Measurements from ENCODE around the gene RPTOR.
"Not testable (repeated sequence)": the region's sequence is repeated elsewhere in the genome, so short reads cannot be mapped to it uniquely, and the experiment has no call there.

The RPTOR gene

DNA sequence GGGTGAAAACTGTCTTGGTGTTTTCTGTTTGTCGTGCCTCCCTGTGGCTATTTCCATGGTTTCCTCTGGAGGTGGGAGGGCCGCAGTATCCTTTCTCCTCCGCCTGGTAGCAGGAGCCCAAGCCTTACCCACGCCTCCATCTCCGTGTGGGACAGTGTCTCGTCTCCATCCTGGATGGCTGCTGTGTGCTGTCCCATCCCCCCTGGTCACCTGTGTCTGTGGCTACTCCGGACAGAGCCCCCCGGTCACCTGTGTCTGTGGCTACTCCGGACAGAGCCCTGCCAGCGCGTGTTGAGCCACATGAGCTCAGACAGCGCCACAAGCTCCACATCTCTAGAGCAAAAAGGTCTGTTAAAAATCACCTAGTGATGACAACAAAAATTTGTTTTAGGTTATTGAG is 248.8 kb downstream of the RPTOR start:
- Histone ChIP-seq H3K36me3 (ENCODE audit: control insufficient read depth, insufficient read depth, low read length) (peaks cover 4% of the 10 kb centered on the region), H3K4me3 (ENCODE audit: insufficient read depth, low read depth, low read length, poor library complexity, severe bottlenecking) (no peak overlapping the region), H3K9me3 (ENCODE audit: control insufficient read depth, low read length) (no peaks in the 10 kb centered on the region), H3K4me1 (ENCODE audit: control insufficient read depth, insufficient read depth, low read length, poor library complexity, severe bottlenecking) (peaks cover 44% of the 10 kb centered on the region), H3K27me3 (replicated peaks; ENCODE audit: control insufficient read depth, insufficient read depth, low read length, poor library complexity, severe bottlenecking) (no peaks in the 10 kb centered on the region), H3K27ac (ENCODE audit: insufficient read depth, low read length, poor library complexity, severe bottlenecking) (no peak overlapping the region)
- no peak for DNase-seq

- H3K9me3 ChIP-seq (ENCODE audit: control insufficient read depth, low read length): no peaks in the 10 kb centered on the region
- peaks cover 39% of the 10 kb centered on the region for H3K4me1 ChIP-seq (ENCODE audit: control insufficient read depth, insufficient read depth, low read length, poor library complexity, severe bottlenecking)
- no peak overlapping the region for H3K27ac ChIP-seq (ENCODE audit: insufficient read depth, low read length, poor library complexity, severe bottlenecking)
- no peaks in the 10 kb centered on the region for H3K27me3 ChIP-seq (replicated peaks; ENCODE audit: control insufficient read depth, insufficient read depth, low read length, poor library complexity, severe bottlenecking)
- H3K4me3 ChIP-seq (ENCODE audit: insufficient read depth, low read depth, low read length, poor library complexity, severe bottlenecking): no peak overlapping the region
- DNase-seq: no peak
- peaks cover 4% of the 10 kb centered on the region for H3K36me3 ChIP-seq (ENCODE audit: control insufficient read depth, insufficient read depth, low read length)
These were observed 249.2 kb downstream of the RPTOR start for GRCh38 chr17:80793851-80794267.

DNA sequence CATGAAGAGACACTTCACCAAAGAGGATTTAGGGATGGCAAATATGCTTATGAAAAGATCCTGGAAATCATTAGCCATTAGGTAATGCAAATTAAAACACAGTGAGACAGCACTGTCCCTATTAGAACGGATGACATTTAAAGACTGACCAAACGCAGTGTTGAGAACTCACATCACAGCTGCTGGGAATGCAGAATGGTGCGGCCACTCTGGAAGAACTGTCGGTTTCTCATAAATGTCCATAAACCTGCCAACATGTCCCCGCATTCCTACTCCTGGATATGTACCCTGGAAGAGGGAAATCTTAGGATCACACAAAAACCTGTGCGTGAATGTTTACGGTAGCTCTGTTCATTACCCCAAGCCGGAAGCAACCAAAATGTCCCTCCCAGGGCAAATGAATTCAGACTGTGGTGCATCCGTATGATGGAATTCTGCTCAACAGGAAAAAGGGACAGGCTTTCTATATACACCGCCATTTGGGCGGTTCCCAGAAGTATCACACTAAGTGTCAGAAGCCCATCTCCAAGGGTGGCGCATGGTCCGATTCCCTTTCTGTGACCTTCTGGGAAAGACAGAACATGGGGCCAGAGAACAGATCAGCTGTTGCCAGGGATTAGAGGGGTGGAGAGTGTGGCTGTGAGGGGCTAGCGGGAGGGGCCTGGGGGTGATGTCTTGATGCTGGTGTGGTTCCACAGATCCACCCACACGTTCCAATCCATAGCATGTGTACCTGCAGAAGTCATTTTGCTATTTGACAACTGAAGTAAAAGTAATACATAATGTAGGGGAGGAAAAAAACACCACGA is 249.8 kb downstream of the RPTOR start:
- no peaks in the 10 kb centered on the region for H3K9me3 ChIP-seq (ENCODE audit: control insufficient read depth, low read length)
- no peak overlapping the region for H3K4me3 ChIP-seq (ENCODE audit: insufficient read depth, low read depth, low read length, poor library complexity, severe bottlenecking)
- peaks cover 4% of the 10 kb centered on the region for H3K36me3 ChIP-seq (ENCODE audit: control insufficient read depth, insufficient read depth, low read length)
- H3K27ac ChIP-seq (ENCODE audit: insufficient read depth, low read length, poor library complexity, severe bottlenecking): no peak overlapping the region
- no peaks in the 10 kb centered on the region for H3K27me3 ChIP-seq (replicated peaks; ENCODE audit: control insufficient read depth, insufficient read depth, low read length, poor library complexity, severe bottlenecking)
- H3K4me1 ChIP-seq (ENCODE audit: control insufficient read depth, insufficient read depth, low read length, poor library complexity, severe bottlenecking): peaks cover 33% of the 10 kb centered on the region
- DNase-seq: no peak

GRCh38 chr17:80795090-80795580 is 250.5 kb downstream of the RPTOR start:
- Histone ChIP-seq H3K4me3 (ENCODE audit: insufficient read depth, low read depth, low read length, poor library complexity, severe bottlenecking) (no peak overlapping the region), H3K4me1 (ENCODE audit: control insufficient read depth, insufficient read depth, low read length, poor library complexity, severe bottlenecking) (peaks cover 27% of the 10 kb centered on the region), H3K27ac (ENCODE audit: insufficient read depth, low read length, poor library complexity, severe bottlenecking) (no peak overlapping the region), H3K27me3 (replicated peaks; ENCODE audit: control insufficient read depth, insufficient read depth, low read length, poor library complexity, severe bottlenecking) (no peaks in the 10 kb centered on the region), H3K9me3 (ENCODE audit: control insufficient read depth, low read length) (no peaks in the 10 kb centered on the region), H3K36me3 (ENCODE audit: control insufficient read depth, insufficient read depth, low read length) (peaks cover 4% of the 10 kb centered on the region)
- DNase-seq: no peak

DNA sequence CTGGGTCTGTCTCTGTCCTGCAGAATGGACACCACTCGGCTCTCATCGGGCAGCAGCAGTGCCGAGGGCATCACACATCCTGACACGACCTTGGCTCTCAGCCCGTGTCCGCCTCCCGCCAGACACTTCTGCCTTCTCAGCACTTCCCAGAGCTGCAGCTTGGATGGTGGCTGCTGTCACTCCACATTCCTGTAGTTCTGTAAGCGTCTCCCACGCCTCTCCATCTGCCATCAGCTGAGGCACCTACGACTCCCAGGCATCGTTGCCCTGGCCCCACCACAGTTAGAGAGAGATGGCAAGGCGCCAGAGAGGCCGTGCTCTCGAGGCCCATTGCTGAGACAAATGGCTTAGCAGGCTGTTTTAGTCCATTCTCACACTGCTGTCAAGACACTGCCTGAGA is 251.1 kb downstream of the RPTOR start:
- no peak overlapping the region for H3K4me3 ChIP-seq (ENCODE audit: insufficient read depth, low read depth, low read length, poor library complexity, severe bottlenecking)
- H3K9me3 ChIP-seq (ENCODE audit: control insufficient read depth, low read length): no peaks in the 10 kb centered on the region
- H3K27ac ChIP-seq (ENCODE audit: insufficient read depth, low read length, poor library complexity, severe bottlenecking): no peak overlapping the region
- H3K36me3 ChIP-seq (ENCODE audit: control insufficient read depth, insufficient read depth, low read length): peaks cover 4% of the 10 kb centered on the region
- peaks cover 20% of the 10 kb centered on the region for H3K4me1 ChIP-seq (ENCODE audit: control insufficient read depth, insufficient read depth, low read length, poor library complexity, severe bottlenecking)
- DNase-seq: no peak
- H3K27me3 ChIP-seq (replicated peaks; ENCODE audit: control insufficient read depth, insufficient read depth, low read length, poor library complexity, severe bottlenecking): no peaks in the 10 kb centered on the region

- H3K36me3 ChIP-seq (ENCODE audit: control insufficient read depth, insufficient read depth, low read length): peaks cover 4% of the 10 kb centered on the region
- peaks cover 13% of the 10 kb centered on the region for H3K4me1 ChIP-seq (ENCODE audit: control insufficient read depth, insufficient read depth, low read length, poor library complexity, severe bottlenecking)
- no peaks in the 10 kb centered on the region for H3K9me3 ChIP-seq (ENCODE audit: control insufficient read depth, low read length)
- H3K4me3 ChIP-seq (ENCODE audit: insufficient read depth, low read depth, low read length, poor library complexity, severe bottlenecking): no peak overlapping the region
- no peak overlapping the region for H3K27ac ChIP-seq (ENCODE audit: insufficient read depth, low read length, poor library complexity, severe bottlenecking)
- no peaks in the 10 kb centered on the region for H3K27me3 ChIP-seq (replicated peaks; ENCODE audit: control insufficient read depth, insufficient read depth, low read length, poor library complexity, severe bottlenecking)
- DNase-seq: no peak
These were observed 251.8 kb downstream of the RPTOR start for GRCh38 chr17:80796430-80796861.

DNA sequence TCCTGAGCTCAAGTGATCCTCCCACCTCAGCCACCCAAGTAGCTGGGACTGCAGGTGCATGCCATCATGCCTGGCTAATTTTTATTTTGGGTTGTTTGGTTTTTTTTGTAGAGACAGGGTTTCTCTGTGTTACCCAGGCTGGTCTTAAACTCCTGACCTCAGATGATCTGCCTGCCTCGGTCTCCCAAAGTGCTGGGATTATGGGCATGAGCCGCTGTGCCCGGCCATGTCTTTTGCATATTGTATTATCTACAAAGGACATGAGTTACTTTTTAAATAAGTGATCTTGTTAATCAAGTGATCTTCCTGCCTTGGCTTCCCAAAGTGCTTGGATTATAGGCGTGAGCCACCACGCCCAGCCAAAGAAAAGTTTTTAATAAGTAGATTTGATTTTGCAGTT is 252.6 kb downstream of the RPTOR start:
- H3K36me3 ChIP-seq (ENCODE audit: control insufficient read depth, insufficient read depth, low read length); H3K4me3 ChIP-seq (ENCODE audit: insufficient read depth, low read depth, low read length, poor library complexity, severe bottlenecking); H3K27me3 ChIP-seq (replicated peaks; ENCODE audit: control insufficient read depth, insufficient read depth, low read length, poor library complexity, severe bottlenecking); H3K4me1 ChIP-seq (ENCODE audit: control insufficient read depth, insufficient read depth, low read length, poor library complexity, severe bottlenecking); H3K27ac ChIP-seq (ENCODE audit: insufficient read depth, low read length, poor library complexity, severe bottlenecking); H3K9me3 ChIP-seq (ENCODE audit: control insufficient read depth, low read length); DNase-seq: not testable (repeated sequence)

- H3K4me3 ChIP-seq (ENCODE audit: insufficient read depth, low read depth, low read length, poor library complexity, severe bottlenecking): no peak overlapping the region
These were observed 253.3 kb downstream of the RPTOR start for GRCh38 chr17:80797741-80798594.

GRCh38 chr17:80798595-80799537 is 254.2 kb downstream of the RPTOR start:
- no peaks in the 10 kb centered on the region for H3K4me1 ChIP-seq (ENCODE audit: control insufficient read depth, insufficient read depth, low read length, poor library complexity, severe bottlenecking)
- DNase-seq: no peak
- H3K9me3 ChIP-seq (ENCODE audit: control insufficient read depth, low read length): no peaks in the 10 kb centered on the region

More at GRCh38 chr17:80797741-80798594, 253.3 kb downstream of the RPTOR start:
- Histone ChIP-seq H3K27me3 (replicated peaks; ENCODE audit: control insufficient read depth, insufficient read depth, low read length, poor library complexity, severe bottlenecking) (no peaks in the 10 kb centered on the region), H3K27ac (ENCODE audit: insufficient read depth, low read length, poor library complexity, severe bottlenecking) (no peak overlapping the region), H3K36me3 (ENCODE audit: control insufficient read depth, insufficient read depth, low read length) (peaks cover 4% of the 10 kb centered on the region), H3K4me1 (ENCODE audit: control insufficient read depth, insufficient read depth, low read length, poor library complexity, severe bottlenecking) (no peaks in the 10 kb centered on the region), H3K9me3 (ENCODE audit: control insufficient read depth, low read length) (no peaks in the 10 kb centered on the region)
- DNase-seq: no peak

More at GRCh38 chr17:80798595-80799537, 254.2 kb downstream of the RPTOR start:
- peaks cover 4% of the 10 kb centered on the region for H3K36me3 ChIP-seq (ENCODE audit: control insufficient read depth, insufficient read depth, low read length)
- H3K27ac ChIP-seq (ENCODE audit: insufficient read depth, low read length, poor library complexity, severe bottlenecking): no peak overlapping the region
- H3K4me3 ChIP-seq (ENCODE audit: insufficient read depth, low read depth, low read length, poor library complexity, severe bottlenecking): no peak overlapping the region
- no peaks in the 10 kb centered on the region for H3K27me3 ChIP-seq (replicated peaks; ENCODE audit: control insufficient read depth, insufficient read depth, low read length, poor library complexity, severe bottlenecking)

Data from effector memory CD4-positive, alpha-beta T cell (primary cell).